HepG2 (cell line): ENCODE data around the gene YTHDF1. TPM values are rescaled to one million over a fixed set of nuclear protein-coding genes. Genes with fewer than 3 reads are reported as not detected.
A peak's percentile ranks its signal among the peaks of the same experiment; 100 is the strongest.

Experiments
- ATF2 ChIP-seq: sonication (generic); formaldehyde crosslinking; IDR thresholded peaks from 2 replicates; pipeline ENCODE4 v1.4.0; 2020; ENCODE audit warnings: missing genetic modification reagents
- BHLHE40 ChIP-seq: IDR thresholded peaks from 2 replicates; pipeline ENCODE4 v1.6.1; 2011; ENCODE audit warnings: low read length, improper control_type of control experiment
- GLI4 ChIP-seq: sonication (generic); formaldehyde crosslinking; IDR thresholded peaks from 2 replicates; pipeline ENCODE4 v1.5.1; 2020; ENCODE audit warnings: missing genetic modification reagents, mild to moderate bottlenecking, moderate library complexity, borderline replicate concordance
- IRX3 ChIP-seq: sonication (generic); formaldehyde crosslinking; IDR thresholded peaks from 2 replicates; pipeline ENCODE4 v1.8.1; 2023; ENCODE audit warnings: mild to moderate bottlenecking, low read depth, missing genetic modification reagents, borderline replicate concordance
- KAT2B ChIP-seq: fragments of 150-350 bp; IDR thresholded peaks from 2 replicates; pipeline ENCODE4 v1.6.1; 2014; ENCODE audit warnings: low read depth, low read length, borderline replicate concordance
- MBNL3 ChIP-seq: fragments of 250-450 bp; sonication (Bioruptor Pico); conservative IDR thresholded peaks from 2 replicates; pipeline ENCODE4 v1.8.0; 2022; ENCODE audit warnings: mild to moderate bottlenecking, inconsistent platforms
- MED8 ChIP-seq: sonication (generic); formaldehyde crosslinking; IDR thresholded peaks from 2 replicates; pipeline ENCODE4 v1.8.1; 2023; ENCODE audit warnings: mild to moderate bottlenecking, missing genetic modification reagents; ENCODE audit not compliant: insufficient replicate concordance
- PTBP1 ChIP-seq: fragments of 200-400 bp; formaldehyde crosslinking; IDR thresholded peaks from 2 replicates; pipeline ENCODE4 v1.6.1; 2018; ENCODE audit warnings: low read length, low read depth; ENCODE audit not compliant: poor library complexity, severe bottlenecking
- RNF219 ChIP-seq: sonication (generic); formaldehyde crosslinking; IDR thresholded peaks from 2 replicates; pipeline ENCODE4 v1.5.0; 2020; ENCODE audit warnings: mild to moderate bottlenecking, missing genetic modification reagents
- SIN3B ChIP-seq: fragments of 150-350 bp; IDR thresholded peaks from 2 replicates; pipeline ENCODE4 v1.6.1; 2014; ENCODE audit warnings: low read length
- SIX4 ChIP-seq: sonication (generic); formaldehyde crosslinking; IDR thresholded peaks from 2 replicates; pipeline ENCODE4 v1.4.0; 2020; ENCODE audit warnings: missing genetic modification reagents
- TCF12 ChIP-seq, 2 experiments: fragments of 450-650 bp in 1 of 2; sonication (generic) in 1 of 2; formaldehyde crosslinking in 1 of 2; IDR thresholded peaks; 2 replicates each; pipeline versions ENCODE4 v1.6.1 to v1.8.0; 2017 to 2022; ENCODE audit warnings: antibody characterized with exemption in 1 of 2, mild to moderate bottlenecking in 1 of 2, missing genetic modification reagents in 1 of 2, moderate library complexity in 1 of 2
- TERF1 ChIP-seq: sonication (generic); formaldehyde crosslinking; IDR thresholded peaks from 2 replicates; pipeline ENCODE4 v1.8.0; 2022; ENCODE audit warnings: mild to moderate bottlenecking, missing genetic modification reagents, moderate library complexity
- ZBTB34 ChIP-seq: sonication (generic); formaldehyde crosslinking; IDR thresholded peaks from 2 replicates; pipeline ENCODE4 v1.8.0; 2022; ENCODE audit warnings: mild to moderate bottlenecking, missing genetic modification reagents
- ZNF34 ChIP-seq: sonication (generic); formaldehyde crosslinking; IDR thresholded peaks from 2 replicates; pipeline ENCODE4 v1.4.0; 2020; ENCODE audit warnings: mild to moderate bottlenecking, missing genetic modification reagents, borderline replicate concordance
- ZNF431 ChIP-seq: sonication (generic); formaldehyde crosslinking; IDR thresholded peaks from 2 replicates; pipeline ENCODE4 v1.9.0; 2022; ENCODE audit warnings: missing genetic modification reagents, low read depth, mild to moderate bottlenecking, borderline replicate concordance
- ZNF567 ChIP-seq: sonication (generic); formaldehyde crosslinking; IDR thresholded peaks from 2 replicates; pipeline ENCODE4 v1.8.1; 2023; ENCODE audit warnings: mild to moderate bottlenecking, missing genetic modification reagents, borderline replicate concordance
- ZNF747 ChIP-seq: sonication (generic); formaldehyde crosslinking; IDR thresholded peaks from 2 replicates; pipeline ENCODE4 v1.8.1; 2023; ENCODE audit warnings: missing genetic modification reagents, mild to moderate bottlenecking, borderline replicate concordance
- ZNF781 ChIP-seq: sonication (generic); formaldehyde crosslinking; IDR thresholded peaks from 2 replicates; pipeline ENCODE4 v1.5.1; 2020; ENCODE audit warnings: borderline replicate concordance, mild to moderate bottlenecking, missing genetic modification reagents; ENCODE audit errors: not compliant biosample characterization
- ZSCAN21 ChIP-seq: sonication (generic); formaldehyde crosslinking; IDR thresholded peaks from 2 replicates; pipeline ENCODE4 v1.8.0; 2022; ENCODE audit warnings: mild to moderate bottlenecking, missing genetic modification reagents, moderate library complexity, borderline replicate concordance
- ZSCAN25 ChIP-seq: sonication (generic); formaldehyde crosslinking; IDR thresholded peaks from 2 replicates; pipeline ENCODE4 v1.8.0; 2022; ENCODE audit warnings: mild to moderate bottlenecking, missing genetic modification reagents
- ZZZ3 ChIP-seq: sonication (generic); formaldehyde crosslinking; IDR thresholded peaks from 2 replicates; pipeline ENCODE4 v1.4.0; 2020; ENCODE audit warnings: missing genetic modification reagents, mild to moderate bottlenecking, borderline replicate concordance
- polyA plus RNA-seq, 8 experiments: library from polyadenylated mRNA; depleted of rRNA in 3 of 8; stranded (reverse) in 7 of 8; unstranded in 1 of 8; fragments of >200 nt; fragmentation: Illumina TruSeq in 4 of 8; extraction: Trizol in 4 of 8; gene quantifications; 2 replicates each; pipeline versions ENCODE4 v1.2.1 to v1.2.3, GENCODE V29; 2011 to 2016; ENCODE audit warnings: low read depth in 4 of 8, missing spikeins in 1 of 8, mixed read lengths in 1 of 8; ENCODE audit not compliant: insufficient read depth in 1 of 8
- total RNA-seq, 5 experiments: library from RNA; depleted of rRNA; stranded (reverse); fragments of >200 nt; fragmentation: Illumina TruSeq; extraction: Trizol; gene quantifications; 2 replicates each; pipeline ENCODE4 v1.2.3, GENCODE V29; 2016; ENCODE audit warnings: low read depth in 1 of 5

YTHDF1 gene
- total and polyA plus RNA-seq, 2 of the 13 experiments (the other 11 are each of a cell fraction or from before 2014, with no cell fraction given), result 34.5 to 37.7 TPM

- TF ChIP-seq RNF219 (no peak), TERF1 (CRISPR knock-in tag) (no peak; the same call in 1 of the 2 replicates), ZNF781 (peak; percentile 88), ZSCAN21 (CRISPR knock-in tag) (peak; percentile 98), ZNF34 (CRISPR knock-in tag) (peak; percentile 98), ZNF747 (CRISPR knock-in tag) (peak; percentile 96; the same call in 1 of the 2 replicates), ZZZ3 (peak; percentile 80), BHLHE40 (peak; percentile 99), MED8 (CRISPR knock-in tag) (peak; percentile 48), ZBTB34 (CRISPR knock-in tag) (peak; percentile 73), PTBP1 (peak; percentile 75), ATF2 (CRISPR knock-in tag) (peak; percentile 67), IRX3 (peak; percentile 94), ZNF431 (peak; percentile 92), ZSCAN25 (CRISPR knock-in tag) (peak; percentile 82), GLI4 (CRISPR knock-in tag) (no peak; the same call in 1 of the 2 replicates), ZNF567 (CRISPR knock-in tag) (no peak; the same call in 1 of the 2 replicates), SIN3B (no peak), SIX4 (CRISPR knock-in tag) (peak; percentile 55), MBNL3 (no peak), TCF12 (IDR thresholded peaks at IDR 0.05) (no peak), TCF12 (CRISPR knock-in tag; IDR thresholded peaks at IDR 0.05) (peak; percentile 92; the same call in 1 of the 2 replicates), KAT2B (no peak)
Observed at GRCh38 chr20:63216041-63216848, at the start of gene YTHDF1 (continued).
